Upper lobe of left lung (tissue), 6 donors: ENCODE data around the gene CALCR. TPM values are rescaled to one million over a fixed set of nuclear protein-coding genes. Genes with fewer than 3 reads are reported as not detected.

Experiments used
- ATAC-seq, 2 donors: fragments of 200-7000 bp; cut with Tn5 transposase; one replicate each; pipeline ENCODE4 v1.9.1; 2022; ENCODE audit warnings: mild to moderate bottlenecking in 2 of 2, moderate library complexity in 2 of 2; ENCODE audit not compliant: low FRiP score in 2 of 2
- DNase-seq, 2 donors: peaks; one replicate each; pipeline ENCODE4 v3.0.0-alpha.2; 2019 to 2020
- H3K27ac ChIP-seq, 4 donors: fragments of 200-600 bp; sonication (generic); one replicate each; pipeline ENCODE4 v1.5.1; 2016 to 2019
- H3K27me3 ChIP-seq, 4 donors: fragments of 200-600 bp; sonication (generic); one replicate each; pipeline ENCODE4 v1.5.1; 2017 to 2019
- H3K36me3 ChIP-seq, 4 donors: fragments of 200-600 bp; sonication (generic); one replicate each; pipeline ENCODE4 v1.5.1; 2016 to 2019
- H3K4me1 ChIP-seq, 4 donors: fragments of 200-600 bp; sonication (generic); one replicate each; pipeline ENCODE4 v1.5.1; 2018 to 2019
- H3K4me3 ChIP-seq, 4 donors: fragments of 200-600 bp; sonication (generic); one replicate each; pipeline ENCODE4 v1.5.1; 2017 to 2019; ENCODE audit warnings: mild to moderate bottlenecking in 2 of 4, moderate library complexity in 1 of 4
- H3K9me3 ChIP-seq, 4 donors: fragments of 200-600 bp; sonication (generic); one replicate each; pipeline ENCODE4 v1.5.1; 2018 to 2019
- EP300 ChIP-seq, 4 donors: sonication (generic); formaldehyde crosslinking; IDR thresholded peaks; one replicate each; pipeline ENCODE4 v1.5.1; 2017; ENCODE audit warnings: antibody characterized with exemption in 4 of 4, control low read depth in 2 of 4
- POLR2A ChIP-seq, 4 donors: fragments of 450-650 bp; IDR thresholded peaks; one replicate each; pipeline ENCODE4 v1.5.1; 2016 to 2017; ENCODE audit warnings: antibody characterized with exemption in 4 of 4, mild to moderate bottlenecking in 2 of 4
- POLR2AphosphoS5 ChIP-seq, 2 donors: sonication (generic); formaldehyde crosslinking; IDR thresholded peaks; one replicate each; pipeline ENCODE4 v1.5.1; 2017; ENCODE audit warnings: antibody characterized with exemption in 2 of 2
- WGBS, 2 donors: methylation state at CpG; one replicate each; pipeline ENCODE4 v1.1.5; 2017 to 2018; 5-methylcytosine and 5-hydroxymethylcytosine counted together
- total RNA-seq, 6 donors: library from RNA; depleted of rRNA in 4 of 6; stranded (reverse); fragments of >200 nt in 4 of 6; gene quantifications; one replicate each; pipeline versions ENCODE4 v1.1.0 to v1.2.1, GENCODE V29; 2016 to 2021
- TF ChIP-seq, protein P1 (sequence below), 6 experiments: fragments of 450-650 bp in 4 of 6; fragments of 200-600 bp in 2 of 6; sonication (generic) in 2 of 6; IDR thresholded peaks; one replicate each; pipeline ENCODE4 v1.5.1; 2016 to 2019; ENCODE audit warnings: antibody characterized with exemption in 6 of 6
- donor health status: DM: no; HTN: no; CAD: no; lungs with moderate emphysema.
- donor health status: DM: no; HTN: yes; CAD: no; lungs with severe emphysema.

The CALCR gene
- total RNA-seq, 6 donors from 2014 or later = 0.09 to 0.10 TPM; not detected in 4

DNA sequence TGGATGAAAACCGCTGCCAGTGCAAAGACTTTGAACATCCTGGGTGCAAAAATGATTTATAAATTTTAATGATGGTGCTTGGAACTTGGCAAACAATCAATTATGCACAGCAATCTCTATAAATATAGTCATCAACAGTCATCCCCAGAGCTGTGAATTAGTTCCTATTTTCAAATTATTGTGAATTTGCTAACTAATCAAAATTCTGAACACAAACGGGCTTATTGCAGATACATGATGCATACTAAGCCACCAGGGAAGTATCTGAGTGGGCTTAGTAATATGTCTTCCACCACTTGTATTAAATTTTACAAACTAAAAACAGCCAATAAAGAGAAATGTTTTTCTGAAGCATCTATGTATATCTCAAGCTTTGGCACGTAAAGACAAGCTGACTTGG lies 165.2 kb downstream of the CALCR start:
- no peaks in the 10 kb centered on the region for H3K9me3 ChIP-seq
- no peak for TF ChIP-seq EP300 (IDR thresholded peaks at IDR 0.05)
- no peak for TF ChIP-seq POLR2AphosphoS5 (IDR thresholded peaks at IDR 0.05)
- TF ChIP-seq POLR2A (IDR thresholded peaks at IDR 0.05) = no peak
- TF ChIP-seq, protein P1, sequence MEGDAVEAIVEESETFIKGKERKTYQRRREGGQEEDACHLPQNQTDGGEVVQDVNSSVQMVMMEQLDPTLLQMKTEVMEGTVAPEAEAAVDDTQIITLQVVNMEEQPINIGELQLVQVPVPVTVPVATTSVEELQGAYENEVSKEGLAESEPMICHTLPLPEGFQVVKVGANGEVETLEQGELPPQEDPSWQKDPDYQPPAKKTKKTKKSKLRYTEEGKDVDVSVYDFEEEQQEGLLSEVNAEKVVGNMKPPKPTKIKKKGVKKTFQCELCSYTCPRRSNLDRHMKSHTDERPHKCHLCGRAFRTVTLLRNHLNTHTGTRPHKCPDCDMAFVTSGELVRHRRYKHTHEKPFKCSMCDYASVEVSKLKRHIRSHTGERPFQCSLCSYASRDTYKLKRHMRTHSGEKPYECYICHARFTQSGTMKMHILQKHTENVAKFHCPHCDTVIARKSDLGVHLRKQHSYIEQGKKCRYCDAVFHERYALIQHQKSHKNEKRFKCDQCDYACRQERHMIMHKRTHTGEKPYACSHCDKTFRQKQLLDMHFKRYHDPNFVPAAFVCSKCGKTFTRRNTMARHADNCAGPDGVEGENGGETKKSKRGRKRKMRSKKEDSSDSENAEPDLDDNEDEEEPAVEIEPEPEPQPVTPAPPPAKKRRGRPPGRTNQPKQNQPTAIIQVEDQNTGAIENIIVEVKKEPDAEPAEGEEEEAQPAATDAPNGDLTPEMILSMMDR (IDR thresholded peaks at IDR 0.05) = no peak
- no peak for ATAC-seq
- H3K4me3 ChIP-seq = no peak overlapping the region
- no peaks in the 10 kb centered on the region for H3K27me3 ChIP-seq
- H3K4me1 ChIP-seq = no peaks in the 10 kb centered on the region
- no peak for DNase-seq
- no peak overlapping the region for H3K27ac ChIP-seq
- 69 to 75% methylated on average over 3 of the region's 3 CpGs for WGBS, 2 donors
- H3K36me3 ChIP-seq = no peaks in the 10 kb centered on the region

DNA sequence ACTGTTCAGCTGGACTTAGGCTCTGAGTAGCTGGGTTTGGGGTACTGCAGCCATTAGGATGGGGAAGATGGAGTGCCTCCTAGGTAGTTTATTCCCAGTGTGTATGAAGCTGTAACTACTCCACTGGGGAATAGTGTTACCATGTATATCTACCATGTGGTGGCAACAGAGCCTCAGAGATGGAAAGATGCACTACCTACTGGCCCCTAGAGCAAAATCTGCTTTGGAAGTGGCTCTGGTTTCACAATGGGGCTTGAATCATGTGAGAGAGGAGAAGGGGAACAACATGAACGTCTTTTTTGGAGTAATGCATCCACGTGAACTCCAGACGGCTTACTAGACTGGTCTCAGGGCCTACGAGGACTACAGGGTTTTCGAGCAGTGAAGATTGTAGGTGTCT lies 167.3 kb downstream of the CALCR start:
- Histone ChIP-seq H3K36me3 (no peaks in the 10 kb centered on the region), H3K27me3 (no peaks in the 10 kb centered on the region), H3K4me1 (no peaks in the 10 kb centered on the region), H3K9me3 (no peaks in the 10 kb centered on the region), H3K27ac (no peak overlapping the region), H3K4me3 (no peak overlapping the region)
- TF ChIP-seq POLR2AphosphoS5 (IDR thresholded peaks at IDR 0.05) (no peak), EP300 (IDR thresholded peaks at IDR 0.05) (no peak), POLR2A (IDR thresholded peaks at IDR 0.05) (no peak)
- TF ChIP-seq, protein P1 (IDR thresholded peaks at IDR 0.05) = no peak
- 86 to 91% methylated on average over 5 of the region's 5 CpGs for WGBS, 2 donors
- no peak for DNase-seq
- no peak for ATAC-seq

DNA sequence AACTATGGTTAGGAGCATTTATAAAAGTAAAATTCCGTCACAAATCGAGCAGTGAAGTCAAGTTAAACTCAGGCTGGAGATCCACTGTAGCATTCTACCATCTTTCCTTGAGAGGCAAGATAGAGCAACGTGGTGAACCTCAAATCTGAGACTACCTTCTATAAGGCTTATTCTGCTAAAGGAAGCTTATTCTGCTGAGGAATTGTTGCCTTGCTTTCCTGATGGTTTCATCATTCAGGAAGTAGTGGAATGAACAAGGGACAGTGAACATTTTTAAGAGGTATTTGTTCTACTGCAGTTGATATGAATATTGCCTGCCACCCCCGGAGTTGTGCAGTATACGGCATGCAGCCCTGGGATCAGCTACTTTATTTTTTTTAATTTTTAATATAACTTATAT lies 171.6 kb downstream of the CALCR start:
- no peaks in the 10 kb centered on the region for H3K27me3 ChIP-seq
- DNase-seq (no peak), ATAC-seq (no peak)
- WGBS, 2 donors = 81 to 86% methylated on average over 5 of the region's 5 CpGs
- no peaks in the 10 kb centered on the region for H3K36me3 ChIP-seq
- no peak overlapping the region for H3K4me3 ChIP-seq
- H3K27ac ChIP-seq = no peak overlapping the region
- H3K4me1 ChIP-seq = no peaks in the 10 kb centered on the region
- H3K9me3 ChIP-seq = no peaks in the 10 kb centered on the region
- TF ChIP-seq EP300 (IDR thresholded peaks at IDR 0.05) (no peak), POLR2AphosphoS5 (IDR thresholded peaks at IDR 0.05) (no peak), POLR2A (IDR thresholded peaks at IDR 0.05) (no peak)
- TF ChIP-seq, protein P1 (IDR thresholded peaks at IDR 0.05) = no peak

DNA sequence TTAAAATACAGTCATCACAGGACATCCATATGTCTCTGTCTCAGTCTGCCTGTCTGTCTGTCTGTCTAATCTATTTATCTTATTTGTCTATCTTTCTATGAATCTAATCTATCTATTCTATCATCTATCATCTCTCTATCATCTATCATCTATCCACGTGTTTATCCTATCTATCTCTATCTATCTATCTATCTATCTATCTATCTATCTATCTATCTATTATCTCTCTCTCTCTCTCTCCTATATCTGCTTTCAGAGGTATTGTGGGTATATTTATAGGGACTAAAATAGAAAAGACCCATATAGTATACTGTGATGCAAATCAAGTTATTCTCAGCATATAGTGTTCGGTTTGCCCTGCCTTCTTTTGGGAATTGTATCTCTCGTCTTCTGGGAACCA lies 174.9 kb downstream of the CALCR start:
- H3K4me1 ChIP-seq = no peaks in the 10 kb centered on the region
- no peaks in the 10 kb centered on the region for H3K27me3 ChIP-seq
- ATAC-seq (no peak), DNase-seq (no peak)
- no peak overlapping the region for H3K4me3 ChIP-seq
- H3K27ac ChIP-seq = no peak overlapping the region
- TF ChIP-seq, protein P1 (IDR thresholded peaks at IDR 0.05) = no peak
- TF ChIP-seq POLR2AphosphoS5 (IDR thresholded peaks at IDR 0.05) = no peak
- no peak for TF ChIP-seq EP300 (IDR thresholded peaks at IDR 0.05)
- TF ChIP-seq POLR2A (IDR thresholded peaks at IDR 0.05) = no peak
- 84 to 85% methylated on average over 3 of the region's 3 CpGs for WGBS, 2 donors
- H3K9me3 ChIP-seq = no peaks in the 10 kb centered on the region
- H3K36me3 ChIP-seq = no peaks in the 10 kb centered on the region

DNA sequence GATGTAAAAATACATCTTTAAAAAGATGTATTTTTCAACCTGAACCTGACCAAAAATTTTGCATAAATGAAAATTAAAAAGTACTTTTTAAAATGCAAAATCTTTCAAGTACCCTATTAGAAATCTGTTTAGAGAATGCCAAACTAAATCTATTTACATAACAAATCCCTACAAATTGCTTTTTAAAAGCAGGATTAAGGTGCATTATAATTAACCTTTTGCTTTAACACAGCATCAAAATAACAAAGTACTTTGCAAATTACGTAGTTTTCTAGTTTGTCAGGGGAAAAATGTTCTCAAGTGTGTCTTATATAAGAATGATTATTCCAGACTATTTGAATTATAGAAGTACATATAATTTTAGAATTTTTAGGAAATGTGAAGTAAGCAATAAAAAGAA lies 181.5 kb downstream of the CALCR start:
- no peaks in the 10 kb centered on the region for H3K4me1 ChIP-seq
- ATAC-seq = no peak
- no peaks in the 10 kb centered on the region for H3K27me3 ChIP-seq
- no peak for DNase-seq
- TF ChIP-seq, protein P1 (IDR thresholded peaks at IDR 0.05) = no peak
- no peak for TF ChIP-seq POLR2A (IDR thresholded peaks at IDR 0.05)
- TF ChIP-seq EP300 (IDR thresholded peaks at IDR 0.05) = no peak
- no peak for TF ChIP-seq POLR2AphosphoS5 (IDR thresholded peaks at IDR 0.05)
- 67 to 84% methylated on average over 1 of the region's 1 CpG for WGBS, 2 donors
- H3K27ac ChIP-seq = no peak overlapping the region
- no peaks in the 10 kb centered on the region for H3K36me3 ChIP-seq
- H3K4me3 ChIP-seq = no peak overlapping the region
- H3K9me3 ChIP-seq = no peaks in the 10 kb centered on the region
